ENCODE results near the gene SAT2. TPM values are rescaled to one million over a fixed set of nuclear protein-coding genes. Genes with fewer than 3 reads are reported as not detected.

SAT2 gene
- total and polyA plus RNA-seq, 10 of the 15 experiments (the other 5 are each of a cell fraction or from before 2014, with no cell fraction given), result 14.6 to 44.0 (median 27.9) TPM

- no peak; the same call in 1 of the 2 replicates for TF ChIP-seq CBX5 (IDR thresholded peaks at IDR 0.05; ENCODE audit: low read depth)
- TF ChIP-seq CEBPZ (IDR thresholded peaks at IDR 0.05; ENCODE audit: low read depth, low read length), result no peak
- TF ChIP-seq SMAD5 (IDR thresholded peaks at IDR 0.05; ENCODE audit: low read depth), result peak; percentile 94; the same call in 1 of the 2 replicates
- TF ChIP-seq NKRF (conservative IDR thresholded peaks at IDR 0.05), result 0 out of 2 replicates have a peak, but pooled peaks have one; percentile 20
- peak; percentile 99 for TF ChIP-seq ZBTB40 (IDR thresholded peaks at IDR 0.05; ENCODE audit: borderline replicate concordance)
Observed at GRCh38 chr17:7583253-7584109, 44.1 kb downstream of the SAT2 start, which contains the start of gene MPDU1 (continued).

Data from GM12878 (cell line).